Measurements from ENCODE around the gene ANGPTL8.

Gene ANGPTL8

GRCh38 chr19:11244846-11245589 lies 5.6 kb downstream of the ANGPTL8 start:
- ChIA-PET POLR2A (no interaction called here), CTCF (interaction anchor here (1.9 kb wide), 1 partner anchor 10 kb away, joined by 7 read pairs; no protein-coding TSS in a partner anchor)
- no peak for TF ChIP-seq CTCF (IDR thresholded peaks at IDR 0.05; ENCODE audit: insufficient read depth, low read length, missing control alignments)
- H3K4me3 ChIP-seq (ENCODE audit: low read depth, low read length) = no peak overlapping the region
- no peak for DNase-seq (ENCODE audit: low read depth, low spot score)

GRCh38 chr19:11246941-11247340 lies 7.5 kb downstream of the ANGPTL8 start:
- no peak overlapping the region for H3K4me3 ChIP-seq (ENCODE audit: low read depth, low read length)
- no peak for DNase-seq (ENCODE audit: low read depth, low spot score)
- POLR2A ChIA-PET = no interaction called here
- TF ChIP-seq CTCF (IDR thresholded peaks at IDR 0.05; ENCODE audit: insufficient read depth, low read length, missing control alignments) = no peak
- CTCF ChIA-PET = no interaction called here

GRCh38 chr19:11247391-11247790 lies 8.0 kb downstream of the ANGPTL8 start:
- CTCF ChIA-PET = interaction anchor here (1.2 kb wide), 1 partner anchor 43 kb away, joined by 4 read pairs; no protein-coding TSS in a partner anchor
- no peak overlapping the region for H3K4me3 ChIP-seq (ENCODE audit: low read depth, low read length)
- no peak for TF ChIP-seq CTCF (IDR thresholded peaks at IDR 0.05; ENCODE audit: insufficient read depth, low read length, missing control alignments)
- POLR2A ChIA-PET = no interaction called here
- DNase-seq (ENCODE audit: low read depth, low spot score) = no peak

GRCh38 chr19:11247934-11248333 lies 8.5 kb downstream of the ANGPTL8 start:
- DNase-seq (ENCODE audit: low read depth, low spot score) = no peak
- TF ChIP-seq CTCF (IDR thresholded peaks at IDR 0.05; ENCODE audit: insufficient read depth, low read length, missing control alignments) = no peak
- CTCF ChIA-PET = interaction anchor here (1.2 kb wide), 1 partner anchor 44 kb away, joined by 4 read pairs; no protein-coding TSS in a partner anchor
- no peak overlapping the region for H3K4me3 ChIP-seq (ENCODE audit: low read depth, low read length)
- POLR2A ChIA-PET = no interaction called here

- no peak overlapping the region for H3K4me3 ChIP-seq (ENCODE audit: low read depth, low read length)
- TF ChIP-seq CTCF (IDR thresholded peaks at IDR 0.05; ENCODE audit: insufficient read depth, low read length, missing control alignments) = no peak
- no peak for DNase-seq (ENCODE audit: low read depth, low spot score)
- POLR2A ChIA-PET = no interaction called here
- CTCF ChIA-PET = interaction anchor here (1.0 to 1.2 kb wide), 2 partner anchors 45 to 234 kb away, joined by 3 to 4 read pairs; no protein-coding TSS in a partner anchor
Observed at GRCh38 chr19:11248852-11249251, 9.4 kb downstream of the ANGPTL8 start.

GRCh38 chr19:11251217-11251616 lies 11.8 kb downstream of the ANGPTL8 start:
- H3K4me3 ChIP-seq (ENCODE audit: low read depth, low read length) = no peak overlapping the region
- no peak for TF ChIP-seq CTCF (IDR thresholded peaks at IDR 0.05; ENCODE audit: insufficient read depth, low read length, missing control alignments)
- CTCF ChIA-PET = interaction anchor here (1.6 to 1.8 kb wide), 3 partner anchors 8 to 12 kb away, joined by 5 to 6 read pairs (median 6); partner anchors contain the start of gene DOCK6
- POLR2A ChIA-PET = no interaction called here
- DNase-seq (ENCODE audit: low read depth, low spot score) = no peak
